Esophagus mucosa (tissue), 1 donor: Measurements from ENCODE around the gene GPRC5A. TPM values are rescaled to one million over a fixed set of nuclear protein-coding genes. Genes with fewer than 3 reads are reported as not detected.
A peak's percentile ranks its signal among the peaks of the same experiment; 100 is the strongest.
"Not testable (repeated sequence)": the region's sequence is repeated elsewhere in the genome, so short reads cannot be mapped to it uniquely, and the experiment has no call there.

Source experiments
- ATAC-seq: fragments of 200-7000 bp; cut with Tn5 transposase; one replicate; pipeline ENCODE4 v1.9.1; 2020
- total RNA-seq: library from RNA; stranded (reverse); gene quantifications from one replicate; pipeline ENCODE4 v1.2.4, GENCODE V29; 2023
- donor health status: DM: yes; HTN: yes; CAD: no.

Gene GPRC5A, protein sequence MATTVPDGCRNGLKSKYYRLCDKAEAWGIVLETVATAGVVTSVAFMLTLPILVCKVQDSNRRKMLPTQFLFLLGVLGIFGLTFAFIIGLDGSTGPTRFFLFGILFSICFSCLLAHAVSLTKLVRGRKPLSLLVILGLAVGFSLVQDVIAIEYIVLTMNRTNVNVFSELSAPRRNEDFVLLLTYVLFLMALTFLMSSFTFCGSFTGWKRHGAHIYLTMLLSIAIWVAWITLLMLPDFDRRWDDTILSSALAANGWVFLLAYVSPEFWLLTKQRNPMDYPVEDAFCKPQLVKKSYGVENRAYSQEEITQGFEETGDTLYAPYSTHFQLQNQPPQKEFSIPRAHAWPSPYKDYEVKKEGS
- total RNA-seq = 11.8 TPM

DNA sequence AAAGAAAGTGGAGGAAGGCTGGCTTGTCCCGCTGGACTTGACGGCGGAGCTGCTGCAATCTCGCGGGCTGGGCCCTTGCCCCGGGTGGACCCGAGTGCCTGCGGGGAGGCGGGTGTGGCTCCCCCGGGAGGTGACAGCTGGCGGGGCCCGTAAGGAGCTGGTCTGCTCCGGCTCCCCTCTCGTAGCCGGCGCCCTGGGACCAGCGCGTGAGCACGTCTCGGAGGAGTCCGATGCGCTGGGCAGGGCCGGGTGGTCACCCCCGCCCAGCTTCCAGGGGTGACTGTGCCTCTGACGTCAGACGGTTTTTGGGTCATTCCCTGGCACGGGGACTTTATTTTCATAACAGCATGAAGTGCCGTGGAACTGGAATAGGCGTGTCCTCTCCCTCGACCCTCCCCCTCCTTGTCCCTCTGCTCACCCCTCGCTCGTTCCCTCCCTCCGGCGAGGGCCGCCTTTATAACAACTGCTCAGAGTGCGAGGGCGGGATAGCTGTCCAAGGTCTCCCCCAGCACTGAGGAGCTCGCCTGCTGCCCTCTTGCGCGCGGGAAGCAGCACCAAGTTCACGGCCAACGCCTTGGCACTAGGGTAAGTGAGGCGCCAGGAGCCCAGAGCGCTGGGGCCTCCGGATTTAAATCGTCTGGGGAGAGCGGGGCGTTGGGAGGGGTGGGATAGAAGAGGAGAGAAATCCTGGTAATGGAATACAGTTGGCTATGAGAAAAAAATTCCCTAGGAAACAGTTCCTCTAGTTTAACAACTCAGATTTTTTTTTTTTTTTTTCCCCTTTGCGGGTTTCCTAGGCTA lies at the start of gene GPRC5A:
GPRC5A (plus strand) TSS at position 483 of the 801 bp plus-strand sequence. CDS start 16,688 bp downstream, outside the sequence.
- peak; percentile 88 for ATAC-seq

DNA sequence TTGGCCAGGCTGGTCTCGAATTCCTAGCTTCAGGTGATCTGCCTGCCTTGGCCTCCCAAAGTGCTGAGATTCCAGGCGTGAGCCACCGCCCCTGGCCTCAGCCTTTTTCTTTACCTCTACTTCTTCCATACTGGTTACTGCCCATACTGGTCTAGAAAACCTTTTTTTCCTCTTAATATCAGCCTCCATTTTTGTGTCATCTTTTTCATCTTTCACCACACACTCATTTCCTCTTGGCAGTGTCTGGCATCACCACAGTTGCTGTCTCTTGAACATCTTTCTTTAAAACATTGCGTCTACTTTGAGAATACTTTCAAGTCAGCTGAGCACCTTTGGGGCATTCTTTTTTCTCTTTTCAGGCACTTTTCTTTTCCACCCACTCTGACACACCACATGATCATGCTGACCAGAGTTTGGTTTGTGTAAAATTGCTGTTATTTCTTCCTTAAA lies 45.5 kb upstream of the GPRC5A start:
- ATAC-seq = no peak

DNA sequence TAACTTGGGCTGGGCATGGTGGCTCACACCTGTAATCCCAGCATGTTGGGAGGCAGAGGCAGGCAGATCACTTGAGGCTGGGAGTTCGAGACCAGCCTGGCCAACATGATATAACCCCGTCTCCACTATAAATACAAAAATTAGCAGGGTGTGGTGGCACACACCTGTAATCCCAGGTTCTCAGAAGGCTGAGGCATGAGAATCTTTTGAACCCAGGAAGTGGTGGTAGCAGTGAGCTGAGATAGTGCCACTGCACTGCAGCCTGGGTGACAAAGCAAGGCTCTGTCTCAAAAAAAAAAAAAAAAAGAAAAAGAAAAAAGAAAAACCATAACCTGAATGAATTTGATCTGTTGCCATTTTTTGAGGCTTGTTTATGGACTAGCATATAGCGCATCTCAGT lies 44.6 kb upstream of the GPRC5A start:
- not testable (repeated sequence) for ATAC-seq

DNA sequence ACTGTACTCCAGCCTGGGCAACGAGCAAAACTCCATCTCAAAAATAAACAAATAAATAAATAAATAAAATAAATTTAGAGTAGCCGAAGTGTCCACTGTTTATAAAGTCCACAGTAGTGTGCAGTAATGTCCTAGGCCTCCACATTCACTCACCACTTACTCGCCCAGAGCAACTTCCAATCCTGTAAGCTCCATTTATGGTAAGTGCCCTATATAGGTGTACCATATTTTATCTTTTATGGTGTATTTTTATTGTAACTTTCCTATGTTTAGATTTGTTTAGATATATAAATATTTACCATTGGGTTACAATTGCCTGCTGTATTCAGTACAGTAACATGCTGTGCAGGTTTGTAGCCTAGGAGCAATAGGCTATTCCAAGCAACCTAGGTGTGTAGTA lies 37.9 kb upstream of the GPRC5A start:
- no peak for ATAC-seq

DNA sequence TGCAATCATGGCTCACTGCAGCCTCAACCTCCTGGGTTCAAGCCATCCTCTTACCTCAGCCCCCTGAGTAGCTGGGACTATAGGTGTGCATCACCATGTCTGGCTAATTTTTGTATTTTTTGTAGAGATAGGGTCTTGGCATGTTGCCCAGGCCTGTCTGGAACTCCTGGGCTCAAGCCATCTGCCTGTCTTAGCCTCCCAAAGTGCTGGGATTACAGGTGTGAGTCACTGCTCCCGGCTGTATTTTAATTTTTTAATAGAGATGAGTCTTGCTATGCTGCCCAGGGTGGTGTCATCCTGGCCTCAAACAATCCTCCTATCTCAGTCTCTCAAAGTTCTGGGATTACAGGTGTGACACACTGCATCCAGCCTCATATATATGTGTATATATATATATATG lies 31.7 kb upstream of the GPRC5A start:
- ATAC-seq = peak; percentile 41

DNA sequence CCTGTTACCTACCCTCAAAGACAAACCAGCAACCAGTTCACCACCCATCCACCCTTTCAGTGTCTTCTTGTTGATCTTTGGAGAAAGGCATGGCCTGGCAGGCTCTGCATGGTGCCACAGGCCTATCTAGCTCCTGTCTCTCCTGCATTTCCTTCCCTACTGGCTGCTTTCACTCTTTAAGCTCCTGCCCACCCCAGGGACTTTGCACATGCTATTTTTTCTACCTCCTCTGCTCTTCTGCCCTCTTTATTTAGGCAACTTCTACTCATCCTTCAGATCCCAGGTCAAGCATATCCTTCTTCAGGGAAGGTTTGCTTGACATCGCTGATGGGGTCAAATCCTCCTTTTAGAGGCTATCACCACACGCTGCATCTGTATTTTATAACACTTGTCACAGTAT lies 27.1 kb upstream of the GPRC5A start:
- no peak for ATAC-seq

DNA sequence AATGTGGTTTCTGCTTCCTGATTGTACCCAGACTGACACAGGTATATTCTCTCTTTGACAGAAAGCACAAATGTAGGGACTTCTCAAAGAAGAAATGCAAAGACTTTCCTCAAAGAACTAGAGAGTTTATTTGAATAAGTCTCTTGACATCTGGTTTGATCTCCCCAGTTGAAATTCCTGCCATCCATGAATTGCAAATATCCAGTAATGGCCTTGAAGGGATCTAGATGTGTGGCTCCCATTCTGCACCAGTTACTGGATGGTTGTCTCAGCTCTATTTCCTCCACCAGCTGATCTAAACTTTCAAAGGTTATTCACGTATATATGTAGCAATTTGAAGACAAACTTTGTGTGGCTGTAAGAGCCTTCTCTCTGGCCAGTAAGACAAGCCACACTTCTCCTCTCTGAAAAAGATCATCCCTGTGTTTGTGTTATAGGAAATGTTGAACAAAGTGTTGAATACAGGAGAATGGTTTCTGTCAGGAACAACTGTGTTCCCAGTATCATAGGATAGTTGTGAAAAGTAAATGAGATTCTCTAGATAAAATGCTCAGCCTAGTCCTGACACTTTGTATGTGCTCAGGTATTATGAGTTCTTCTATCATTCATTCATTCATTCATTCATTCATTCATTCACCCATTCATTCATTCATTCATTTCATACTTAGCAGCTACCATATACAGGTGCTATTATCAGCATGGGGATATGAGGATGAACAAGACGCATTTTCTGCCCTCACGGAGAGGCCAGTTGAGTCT lies 22.7 kb upstream of the GPRC5A start:
- no peak for ATAC-seq

DNA sequence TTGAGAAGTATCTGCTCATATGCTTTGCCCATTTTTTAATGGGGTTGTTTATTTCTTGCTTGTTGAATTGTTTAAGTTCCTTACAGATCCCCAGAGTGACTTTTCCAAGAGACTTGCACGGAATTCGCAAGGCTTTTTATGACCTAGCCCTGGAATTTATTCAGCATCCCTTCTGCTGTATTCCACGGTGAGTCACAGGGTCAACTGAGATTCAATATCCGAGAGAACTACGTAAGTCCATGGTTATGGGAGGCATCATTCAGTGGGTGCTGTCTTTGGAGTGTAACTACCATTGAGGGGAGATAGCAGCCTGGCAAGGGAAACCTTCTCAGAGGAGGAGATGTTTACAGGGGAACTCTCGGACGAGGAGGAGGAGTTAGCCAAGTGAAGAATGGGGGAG lies 20.9 kb upstream of the GPRC5A start:
- no peak for ATAC-seq

DNA sequence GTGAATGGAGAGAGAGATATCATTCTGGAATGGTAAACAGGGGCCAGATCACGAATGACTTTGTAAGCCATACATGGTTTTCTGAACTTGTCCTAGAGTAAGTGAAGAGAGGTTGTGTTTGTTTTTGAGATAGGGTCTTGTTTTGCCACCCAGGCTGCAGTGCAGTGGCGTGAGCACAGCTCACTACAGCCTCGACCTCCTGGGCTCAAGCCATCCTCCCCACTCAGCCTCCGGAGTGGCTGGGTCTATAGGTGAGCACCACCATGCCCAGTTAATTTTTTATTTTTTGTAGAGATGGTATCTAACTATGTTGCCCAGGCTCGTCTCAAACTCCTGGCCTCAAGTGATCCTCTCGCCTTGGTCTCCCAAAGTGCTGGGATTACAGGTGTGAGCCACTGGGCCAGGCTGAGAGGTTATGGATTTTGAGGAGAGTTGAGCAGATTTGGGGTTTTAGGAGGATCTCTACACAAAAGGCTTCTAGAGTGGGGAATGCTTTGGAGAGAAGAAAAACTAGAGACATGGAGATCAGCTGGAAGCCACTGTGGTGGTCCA lies 19.7 kb upstream of the GPRC5A start:
- no peak for ATAC-seq

DNA sequence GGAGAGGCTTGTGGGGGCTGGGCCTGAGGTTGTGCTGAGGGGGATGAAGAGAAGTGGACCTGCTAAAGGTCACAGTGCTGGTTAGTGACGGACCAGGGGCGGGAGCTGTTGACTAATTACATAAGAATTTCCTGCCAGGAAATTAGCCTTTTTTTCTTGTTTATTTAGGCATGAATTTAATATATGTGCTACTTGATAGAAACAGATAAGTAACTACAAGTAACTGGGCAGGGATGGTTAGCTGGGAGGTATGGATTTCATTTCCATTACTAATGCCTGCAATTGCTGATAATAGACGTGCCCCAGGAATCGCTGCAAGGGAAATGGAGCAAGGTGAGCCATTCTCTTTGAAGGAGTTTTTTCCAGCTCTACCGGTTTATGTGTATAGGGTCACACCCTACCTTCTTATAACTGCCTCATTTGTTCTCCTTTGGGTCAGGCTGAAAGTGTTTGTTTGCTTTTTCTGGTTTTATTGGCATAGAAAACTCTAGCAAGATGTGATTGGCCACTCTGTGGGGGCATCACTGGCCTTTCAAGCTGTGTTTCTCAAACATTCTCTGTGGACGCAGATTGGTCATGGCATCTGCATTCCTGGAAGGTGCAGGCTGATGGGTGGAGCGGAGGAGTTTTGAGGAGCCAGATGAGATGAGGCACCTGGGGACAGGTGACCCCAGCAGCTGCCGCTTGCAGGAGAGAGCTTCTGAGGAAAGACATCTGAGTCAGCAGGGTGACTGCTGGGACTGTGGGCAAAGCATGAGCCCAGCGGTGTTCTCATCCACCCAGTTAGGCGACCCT lies 19.0 kb upstream of the GPRC5A start:
- peak; percentile 94 for ATAC-seq

DNA sequence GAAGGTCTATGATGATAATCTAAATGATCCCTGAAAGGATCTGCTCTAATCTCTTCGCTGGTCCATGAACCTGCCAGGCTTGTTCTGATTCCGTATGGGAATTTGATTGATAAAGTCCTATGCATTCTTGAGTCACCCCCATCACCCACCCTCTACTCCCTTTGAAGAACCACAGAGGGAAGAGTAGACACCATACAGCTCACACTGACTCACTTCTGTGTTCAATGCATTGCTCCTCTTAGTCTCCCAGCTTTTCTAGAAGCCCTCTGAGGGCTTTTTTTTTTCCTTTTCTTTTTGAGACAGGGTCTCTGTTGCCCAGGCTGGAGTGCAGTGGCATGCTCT lies 18.5 kb upstream of the GPRC5A start:
- ATAC-seq = peak; percentile 55

DNA sequence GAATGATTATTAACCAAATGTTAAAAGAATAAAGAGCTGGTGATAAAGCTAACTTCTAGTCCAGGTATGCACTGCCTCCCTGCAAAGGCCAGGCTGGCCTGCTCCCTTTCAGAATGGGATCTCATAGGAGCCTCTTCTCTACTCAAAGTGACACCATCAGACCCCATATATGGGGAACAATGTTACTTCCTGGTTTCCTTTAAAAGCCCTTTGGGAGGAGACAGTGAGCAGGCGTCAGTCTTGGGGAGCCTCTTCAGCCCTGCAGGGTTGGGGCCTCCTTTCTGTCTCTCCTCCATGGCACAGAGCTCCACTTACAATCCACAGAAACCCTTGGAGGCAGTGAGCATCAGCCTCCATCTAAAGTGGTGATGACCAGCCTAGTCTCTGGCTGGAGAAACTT lies 17.3 kb upstream of the GPRC5A start:
- ATAC-seq = no peak

DNA sequence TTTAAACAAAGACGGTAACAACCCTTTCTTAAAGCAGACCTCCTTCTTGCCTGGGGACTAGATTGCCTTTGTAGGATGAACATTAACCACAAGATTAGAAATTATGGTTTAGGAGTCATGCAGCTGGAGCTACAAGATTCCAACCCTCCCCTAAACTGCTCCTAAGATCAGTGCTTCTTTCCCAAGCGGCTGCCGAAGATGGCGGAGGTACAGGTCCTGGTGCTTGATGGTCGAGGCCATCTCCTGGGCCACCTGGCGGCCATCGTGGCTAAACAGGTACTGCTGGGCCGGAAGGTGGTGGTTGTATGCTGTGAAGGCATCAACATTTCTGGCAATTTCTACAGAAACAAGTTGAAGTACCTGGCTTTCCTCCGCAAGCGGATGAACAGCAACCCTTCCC lies 16.1 kb upstream of the GPRC5A start:
- not testable (repeated sequence) for ATAC-seq

DNA sequence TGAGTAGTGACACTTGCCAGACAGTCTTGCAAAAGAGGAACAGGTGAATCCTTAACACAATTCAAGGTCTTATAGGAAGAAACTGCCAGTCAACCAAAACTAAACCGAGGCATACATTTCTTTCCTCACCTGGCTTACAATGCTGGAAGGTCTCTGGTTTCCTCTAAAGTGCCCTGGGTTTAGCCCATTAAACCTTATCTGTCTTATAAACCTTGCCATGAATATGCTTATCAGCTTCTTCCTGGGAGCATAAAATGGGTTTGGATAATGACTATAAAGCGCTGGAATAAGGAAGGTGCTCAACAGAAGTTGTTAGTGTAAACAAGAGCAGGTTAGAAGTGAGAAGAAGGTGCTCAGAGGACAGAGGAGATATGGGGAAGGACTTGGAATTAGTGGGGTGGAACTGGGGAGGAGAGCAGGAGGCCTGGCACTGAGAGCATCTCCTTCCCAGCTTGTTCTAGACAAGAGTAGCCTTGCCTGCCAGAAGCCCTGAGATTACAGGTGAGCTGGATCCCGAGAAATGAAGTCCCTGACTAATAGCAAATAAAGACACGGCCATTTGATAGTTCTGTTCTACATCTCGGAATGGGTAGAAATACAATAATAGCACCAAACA lies 14.1 kb upstream of the GPRC5A start:
- ATAC-seq = no peak

DNA sequence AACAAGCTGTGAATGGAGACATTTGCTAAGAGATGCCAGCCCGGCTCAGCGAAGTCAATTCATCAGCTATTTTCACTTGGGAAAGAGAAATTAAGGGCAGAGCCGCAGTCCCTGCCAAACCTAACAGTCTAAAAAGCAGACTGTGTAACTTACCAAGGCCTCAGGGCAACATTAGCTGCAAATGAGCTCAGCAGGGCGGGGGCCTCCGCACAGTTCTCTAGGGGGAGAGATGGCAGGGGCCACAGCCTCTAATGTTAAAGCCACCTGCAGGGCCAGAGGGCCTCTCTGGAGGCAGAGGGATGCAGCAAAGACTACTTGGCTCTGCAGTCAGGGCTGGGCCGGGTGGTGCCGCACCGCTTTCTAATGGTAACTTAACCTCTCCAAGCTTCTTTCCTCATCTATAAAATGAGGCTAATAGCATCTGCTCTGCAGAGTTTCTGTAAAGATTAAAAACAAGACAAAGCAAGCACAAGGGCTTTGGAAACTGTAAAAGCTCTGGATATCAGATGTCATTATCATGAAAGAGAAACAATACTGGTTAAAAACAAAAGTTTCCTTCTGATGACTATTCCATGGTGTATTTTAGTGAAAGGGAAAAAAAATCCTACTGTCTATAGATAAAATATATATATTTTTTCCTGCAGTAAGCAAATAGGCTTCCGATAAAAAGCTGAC lies 13.4 kb upstream of the GPRC5A start:
- ATAC-seq = peak; percentile 44

DNA sequence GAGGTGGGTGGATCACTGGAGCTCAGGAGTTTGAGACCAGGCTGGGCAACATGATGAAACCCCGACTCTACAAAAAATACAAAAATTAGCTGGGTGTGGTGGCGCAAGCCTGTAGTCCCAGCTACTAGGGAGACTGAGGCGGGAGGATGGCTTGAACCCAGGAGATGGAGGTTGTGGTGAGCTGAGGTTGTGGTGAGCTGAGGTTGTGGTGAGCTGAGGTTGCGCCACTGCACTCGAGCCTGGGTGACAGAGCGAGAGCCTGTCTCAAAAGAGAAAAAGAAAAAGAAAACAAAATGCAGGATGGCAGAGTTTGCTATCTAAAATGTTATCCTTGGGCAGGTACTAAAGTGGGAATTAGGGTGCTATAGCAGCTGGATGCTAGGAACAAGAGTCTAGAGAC lies 10.8 kb upstream of the GPRC5A start:
- no peak for ATAC-seq

DNA sequence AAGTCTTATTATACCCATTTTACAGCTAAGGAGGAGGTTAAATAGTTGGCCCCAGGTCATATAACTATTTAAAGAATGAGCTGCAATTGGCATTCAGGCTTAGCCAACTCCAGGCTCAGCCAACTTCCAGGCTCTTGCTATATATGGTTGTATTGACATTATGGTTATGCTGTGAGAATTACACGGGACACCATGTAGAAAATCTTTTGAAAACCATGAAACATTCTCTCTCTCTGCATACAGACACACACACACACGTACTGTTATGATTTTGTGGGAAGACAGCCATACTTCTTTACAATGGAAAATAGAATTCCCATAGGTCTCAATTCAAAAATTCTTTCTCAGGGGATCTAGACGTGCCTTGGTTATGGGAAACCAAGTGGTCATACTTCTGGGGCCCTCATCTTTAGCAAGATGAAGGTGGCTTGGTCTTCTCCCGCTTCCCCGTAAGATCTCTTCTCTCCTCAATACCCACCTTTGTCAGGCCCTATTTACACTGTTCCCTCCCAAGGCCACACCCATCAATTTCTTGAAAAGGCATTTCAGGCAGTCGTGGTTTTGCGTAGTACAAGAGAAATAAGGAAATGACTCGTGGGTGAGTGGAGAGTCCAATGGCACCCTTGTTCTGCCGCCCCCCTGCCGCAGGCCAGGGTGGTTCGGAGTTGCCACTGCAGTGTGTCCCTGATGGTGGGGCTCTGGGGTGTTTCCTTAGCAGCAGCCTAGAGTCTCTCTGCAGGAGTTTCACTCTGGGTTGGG lies 10.0 kb upstream of the GPRC5A start:
- ATAC-seq = peak; percentile 22

DNA sequence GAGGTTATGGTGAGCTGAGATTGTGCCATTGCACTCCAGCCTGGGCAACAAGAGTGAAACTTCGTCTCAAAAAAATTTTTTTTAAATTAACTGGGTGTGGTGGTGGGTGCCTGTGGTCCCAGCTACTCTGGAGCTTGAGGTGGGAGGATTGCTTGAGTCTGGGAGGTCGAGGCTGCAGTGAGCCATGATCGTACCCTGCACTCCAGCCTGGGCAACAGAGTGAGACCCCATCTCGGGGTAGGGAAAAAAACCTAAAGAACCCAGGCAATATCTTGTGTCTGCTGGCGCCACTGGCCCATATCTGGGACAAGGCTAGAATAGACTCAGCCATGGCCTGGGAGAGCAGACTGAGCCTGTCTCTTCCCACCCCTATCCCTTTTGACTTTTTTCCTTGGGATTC lies 9.1 kb upstream of the GPRC5A start:
- no peak for ATAC-seq

DNA sequence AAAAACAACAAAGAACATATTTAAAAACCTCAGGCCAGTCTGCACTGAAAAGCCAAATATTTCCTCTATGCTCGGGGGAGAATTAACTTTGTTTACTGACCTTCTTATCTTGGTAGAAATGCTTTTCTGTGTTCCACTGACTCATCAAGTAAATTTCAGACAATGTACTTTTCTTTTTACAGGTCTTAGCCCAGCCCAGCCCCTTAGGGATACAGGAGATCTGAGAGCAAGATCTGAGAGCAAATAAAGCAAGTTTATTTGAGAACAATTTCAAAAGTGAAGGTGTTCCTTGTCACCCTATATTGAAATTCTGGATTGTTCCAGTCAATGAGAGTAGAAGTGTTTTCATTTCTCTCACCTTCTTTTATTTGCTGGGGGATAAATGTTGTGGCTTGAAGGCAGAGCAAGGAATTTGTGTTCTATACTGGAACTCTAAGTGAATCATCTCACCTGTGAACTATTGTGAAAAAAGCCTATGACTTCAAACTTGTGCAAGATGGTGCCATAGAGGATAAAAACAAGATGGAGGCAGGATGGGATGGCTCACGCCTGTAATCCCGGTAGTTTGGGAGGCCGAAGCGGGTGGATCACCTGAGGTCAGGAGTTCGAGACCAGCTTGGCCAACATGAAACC lies 7.9 kb upstream of the GPRC5A start:
- ATAC-seq = peak; percentile 71
